Activated naive CD4-positive, alpha-beta T cell treated with anti-CD3 and anti-CD28 coated beads, Interleukin-2, amount 50 U/mL, for 16 hours (primary cell): ENCODE measurements around the gene CDH15.

Experiments
- DNase-seq: peaks from one replicate; pipeline ENCODE4 v3.0.0-alpha.2; 2020

The CDH15 gene

GRCh38 chr16:89171216-89172170, at the start of gene CDH15:
TSS of gene CDH15 (plus strand) at chr16:89171748. CDS start at chr16:89171832, 84 bp downstream.
- DNase-seq = peak; percentile 97

DNA sequence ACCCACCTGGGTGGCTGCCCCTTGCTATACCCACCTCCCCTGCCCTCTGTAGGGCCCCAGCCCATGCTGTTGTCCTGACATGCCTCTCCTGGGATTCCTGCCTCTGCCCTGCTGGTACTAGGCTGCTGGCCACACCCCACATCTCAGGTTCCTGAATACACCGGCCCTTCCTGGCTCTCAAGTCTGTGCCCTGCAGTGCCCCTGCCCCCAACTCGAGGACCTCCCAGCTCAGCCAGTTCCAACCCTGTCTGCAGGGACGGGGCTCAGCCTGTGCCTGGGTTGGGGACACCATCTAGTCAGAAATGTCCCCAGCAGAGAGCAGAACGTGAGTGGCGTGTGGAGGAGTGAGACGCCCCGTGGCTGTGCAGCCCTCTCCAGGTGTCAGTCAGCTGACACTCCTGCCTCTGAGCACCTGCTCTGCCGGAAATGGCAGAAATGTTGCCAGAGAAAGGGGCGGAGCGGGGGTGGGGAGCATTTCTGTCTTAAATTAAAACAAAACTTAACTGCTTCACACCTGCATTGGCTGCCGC, 49.2 kb upstream of the CDH15 start:
- DNase-seq = peak; percentile 65

GRCh38 chr16:89123001-89123830, 48.3 kb upstream of the CDH15 start:
- no peak for DNase-seq

DNA sequence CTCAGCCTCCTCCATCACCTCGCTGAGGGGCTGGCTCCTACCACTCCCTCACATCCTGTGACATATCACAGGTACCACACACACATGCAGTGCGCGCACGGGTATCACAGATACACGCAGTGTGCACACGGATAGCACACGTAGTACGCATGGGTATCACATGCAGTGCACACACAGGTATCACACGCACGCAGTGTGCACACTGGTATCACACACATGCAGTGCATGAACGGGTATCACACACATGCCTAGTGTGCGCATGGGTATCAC, 47.8 kb upstream of the CDH15 start:
- DNase-seq = no peak

- DNase-seq = no peak
Observed at GRCh38 chr16:89129378-89129777, 42.2 kb upstream of the CDH15 start.

GRCh38 chr16:89130448-89130847, 41.1 kb upstream of the CDH15 start:
- DNase-seq = no peak

- no peak for DNase-seq
Observed at GRCh38 chr16:89131783-89132182, 39.8 kb upstream of the CDH15 start.

DNA sequence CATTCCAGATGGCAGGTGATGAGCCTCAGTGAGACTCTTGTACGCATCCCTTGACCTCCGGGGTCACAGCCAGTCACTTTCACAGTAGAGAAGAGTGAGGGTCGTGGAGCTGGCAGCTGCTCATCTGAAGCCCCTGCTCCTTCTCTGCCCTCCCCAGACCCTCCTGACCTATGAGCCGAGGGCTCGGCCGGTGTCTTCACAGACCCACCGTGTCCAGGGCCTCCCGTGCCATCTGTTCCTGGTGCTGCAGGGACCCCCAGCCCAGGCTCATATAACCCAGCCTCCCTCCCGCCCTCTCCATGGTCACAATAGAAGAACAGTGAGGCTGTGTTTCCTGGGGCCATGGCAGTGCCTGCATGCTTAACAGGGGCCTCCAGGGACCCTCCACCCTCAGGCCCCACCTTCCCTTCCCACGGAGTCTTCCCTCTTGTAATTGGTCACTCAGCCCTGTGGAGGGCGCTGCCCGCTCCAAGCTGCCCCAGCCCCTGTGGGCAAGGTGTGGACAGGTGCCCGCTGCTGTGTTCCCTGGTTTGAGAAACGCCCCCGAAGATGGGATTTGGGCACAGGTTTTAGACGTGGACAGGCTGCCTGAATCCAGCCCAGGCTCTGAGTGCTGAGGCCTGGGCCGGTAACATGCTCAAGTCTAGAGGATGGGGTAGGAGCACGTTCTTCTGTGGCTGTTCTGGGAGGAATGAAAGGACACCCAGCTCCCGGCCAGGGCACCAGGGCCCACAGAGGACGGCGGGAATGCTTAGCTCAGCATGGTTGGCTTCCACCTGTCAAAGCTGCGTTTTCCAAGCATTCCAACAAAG, 39.1 kb upstream of the CDH15 start:
- peak; percentile 4 for DNase-seq

- peak; percentile 4 for DNase-seq
Observed at GRCh38 chr16:89133457-89134127, 38.0 kb upstream of the CDH15 start.

GRCh38 chr16:89134269-89134668, 37.3 kb upstream of the CDH15 start:
- DNase-seq = peak; percentile 6

- DNase-seq = peak; percentile 8
Observed at GRCh38 chr16:89135166-89135565, 36.4 kb upstream of the CDH15 start.

DNA sequence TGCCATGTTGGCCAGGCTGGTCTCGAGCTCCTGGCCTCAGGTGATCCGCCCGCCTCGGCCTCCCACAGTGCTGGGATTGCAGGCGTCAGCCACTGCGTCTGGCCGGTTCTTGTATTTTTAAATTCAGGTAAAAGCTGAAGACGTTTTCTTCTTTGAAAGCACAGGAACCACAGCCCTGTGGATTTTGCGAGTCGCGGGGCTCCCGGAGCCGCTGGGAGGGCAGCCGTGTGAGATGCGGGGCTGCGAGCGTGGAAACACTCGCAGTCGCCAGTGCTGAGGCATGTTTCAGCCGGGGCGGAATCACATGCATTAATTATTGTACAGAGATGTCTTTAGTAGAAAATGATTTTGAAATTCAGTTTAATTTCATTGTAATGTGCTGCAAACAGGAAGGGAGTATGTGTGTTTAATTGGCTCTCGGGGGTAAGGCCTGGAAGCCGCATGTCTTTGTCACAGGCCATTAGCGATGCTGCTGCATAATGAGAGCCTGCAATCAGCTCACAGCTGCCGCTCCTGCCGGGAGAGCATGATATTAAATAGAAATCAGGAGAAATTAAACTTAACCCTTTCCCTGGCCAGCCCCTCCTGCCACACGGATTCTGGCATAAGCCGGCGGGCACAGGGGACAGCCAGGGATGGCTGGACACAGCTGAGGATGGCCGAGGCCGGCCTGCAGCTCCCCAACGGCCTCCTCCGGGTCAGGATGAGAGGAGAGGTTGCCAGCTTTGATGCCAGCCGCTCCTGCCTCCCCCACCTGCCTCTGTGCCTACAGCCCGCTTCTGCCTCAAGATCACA, 35.4 kb upstream of the CDH15 start:
- peak; percentile 6 for DNase-seq

- peak; percentile 4 for DNase-seq
Observed at GRCh38 chr16:89136931-89137330, 34.6 kb upstream of the CDH15 start.

- DNase-seq = no peak
Observed at GRCh38 chr16:89137666-89138512, 33.7 kb upstream of the CDH15 start.

DNA sequence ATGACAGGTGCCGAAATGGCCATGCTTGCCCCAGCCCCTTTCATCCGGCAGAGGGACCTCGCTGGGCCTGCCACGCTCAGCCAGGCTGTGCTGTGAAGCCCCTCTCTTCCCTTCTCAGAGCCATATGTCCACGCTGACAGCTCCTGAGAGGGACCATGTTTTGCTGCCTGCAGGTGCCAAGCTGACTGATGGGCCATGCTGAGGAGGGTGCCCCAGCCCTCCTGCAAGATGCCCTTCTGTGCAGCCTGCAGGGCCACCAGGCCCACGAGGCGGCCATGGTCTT, 33.1 kb upstream of the CDH15 start:
- no peak for DNase-seq

GRCh38 chr16:89138843-89139520, 32.6 kb upstream of the CDH15 start:
- DNase-seq = no peak

GRCh38 chr16:89139907-89140361, 31.6 kb upstream of the CDH15 start:
- no peak for DNase-seq

DNA sequence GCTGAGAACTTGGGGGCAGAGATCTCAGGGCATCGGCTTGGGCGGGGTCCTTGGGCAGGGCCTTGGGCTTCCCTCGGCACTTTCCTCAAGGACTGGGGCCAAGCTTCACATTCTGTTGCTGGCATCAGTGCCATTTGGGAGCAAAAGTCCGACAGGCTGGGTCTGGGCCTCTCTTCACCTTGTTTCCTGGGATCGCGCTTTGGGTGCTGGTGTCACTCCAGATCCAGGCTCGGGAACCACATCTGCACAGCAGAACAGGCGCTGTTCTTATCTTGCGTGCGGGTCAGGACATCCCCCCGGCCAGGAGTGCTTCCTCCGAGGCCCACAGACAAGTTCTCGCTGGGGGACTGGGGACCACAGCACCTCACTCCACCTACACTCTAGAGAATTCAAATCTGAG, 31.1 kb upstream of the CDH15 start:
- no peak for DNase-seq

- no peak for DNase-seq
Observed at GRCh38 chr16:89140981-89141883, 30.3 kb upstream of the CDH15 start.
